NCI-H2196 (cell line): ENCODE data around the gene RIOK2.
"Not testable (repeated sequence)": the region's sequence is repeated elsewhere in the genome, so short reads cannot be mapped to it uniquely, and the experiment has no call there.

ENCODE experiments used
- DNase-seq: peaks from one replicate; lab custom pipeline; 2025; ENCODE audit not compliant: unreplicated experiment; lab: John Stamatoyannopoulos, UW

The RIOK2 gene

GRCh38 chr5:97183100-97183929, at the start of gene RIOK2:
Gene RIOK2, minus strand, starts transcription at chr5:97183247. Its CDS starts 56 bp downstream, at chr5:97183191.
- DNase-seq: peak; percentile 87

GRCh38 chr5:97231025-97231636, 48.1 kb upstream of the RIOK2 start:
- DNase-seq: peak; percentile 24

GRCh38 chr5:97229688-97230285, 46.7 kb upstream of the RIOK2 start:
- no peak for DNase-seq

DNA sequence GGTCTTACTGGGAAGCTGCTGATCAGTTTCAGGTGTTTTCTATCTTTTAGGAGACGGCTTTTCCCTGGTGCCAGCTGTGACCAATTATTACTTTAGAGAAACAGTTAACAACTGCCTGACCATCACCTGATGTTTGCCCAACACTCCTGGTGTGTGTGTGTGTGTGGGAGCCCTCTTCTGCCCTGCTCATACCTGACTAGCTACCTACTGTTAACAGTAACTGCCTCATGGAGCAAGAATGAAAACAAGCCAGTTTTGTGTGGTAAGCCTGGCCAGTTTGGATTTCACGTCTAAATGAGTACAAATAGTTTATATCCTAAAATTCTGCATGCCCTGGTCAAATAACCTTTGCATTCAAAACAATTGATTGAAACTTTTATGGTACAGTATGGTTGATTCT, 46.1 kb upstream of the RIOK2 start:
- DNase-seq: no peak

DNA sequence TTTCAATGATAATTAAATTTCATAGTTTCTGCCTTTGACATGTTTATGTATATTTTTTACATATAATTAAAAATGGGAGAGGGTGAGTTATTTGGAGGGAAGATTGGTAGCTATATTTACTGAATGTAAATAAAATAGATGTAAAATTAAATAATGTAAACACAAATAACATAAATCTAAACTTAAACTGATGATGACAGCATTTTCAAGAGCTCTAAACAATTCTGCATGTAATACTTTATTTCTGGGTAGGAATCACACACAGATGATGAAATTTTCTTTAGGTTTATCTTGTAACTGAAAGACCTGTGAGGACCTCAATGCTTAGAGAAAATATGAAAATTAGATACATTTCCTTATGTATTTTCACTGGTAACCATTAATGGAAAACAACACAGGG, 42.2 kb upstream of the RIOK2 start:
- DNase-seq: no peak

GRCh38 chr5:97224112-97224750, 41.2 kb upstream of the RIOK2 start:
- no peak for DNase-seq

- no peak for DNase-seq
Measured at GRCh38 chr5:97223596-97223995, 40.5 kb upstream of the RIOK2 start.

DNA sequence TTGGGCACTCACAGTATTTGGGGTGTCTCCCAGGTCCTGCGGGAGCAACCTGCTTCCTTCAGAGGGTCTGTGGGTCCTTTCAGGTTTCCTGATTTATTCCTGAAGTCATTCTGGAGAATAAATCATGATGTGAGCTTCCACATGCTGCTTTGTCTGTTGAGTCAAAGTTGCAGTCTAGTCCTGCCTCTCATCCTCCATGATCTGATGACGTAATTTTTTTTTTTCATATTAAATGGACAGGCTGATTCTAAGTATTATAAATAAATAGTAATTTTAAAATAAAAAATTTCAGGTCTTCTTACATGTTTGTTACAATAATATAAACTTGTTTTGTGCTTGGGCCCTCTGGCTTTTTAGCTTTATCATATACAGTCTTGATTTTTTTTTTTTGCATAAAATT, 26.3 kb upstream of the RIOK2 start:
- DNase-seq: no peak

DNA sequence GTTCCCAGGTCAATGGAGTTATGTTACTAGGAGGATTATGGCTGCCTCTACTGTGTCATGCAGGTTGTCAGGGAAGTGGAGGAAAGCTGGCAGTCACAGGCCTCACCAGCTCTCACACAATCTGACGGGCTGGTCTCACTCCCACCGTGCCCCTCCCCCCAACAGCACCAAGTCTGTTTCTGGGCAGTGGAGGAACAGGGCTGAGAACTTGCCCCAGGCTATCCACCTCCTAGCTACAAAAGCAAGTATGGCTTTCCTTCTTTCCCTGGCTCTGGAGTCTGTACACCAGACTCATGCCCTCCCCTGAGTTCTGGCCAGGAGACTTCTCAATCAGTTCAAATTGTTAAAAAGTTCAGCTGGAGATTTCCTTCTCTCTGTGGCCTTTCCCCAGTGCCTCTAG, 25.7 kb upstream of the RIOK2 start:
- DNase-seq: no peak

DNA sequence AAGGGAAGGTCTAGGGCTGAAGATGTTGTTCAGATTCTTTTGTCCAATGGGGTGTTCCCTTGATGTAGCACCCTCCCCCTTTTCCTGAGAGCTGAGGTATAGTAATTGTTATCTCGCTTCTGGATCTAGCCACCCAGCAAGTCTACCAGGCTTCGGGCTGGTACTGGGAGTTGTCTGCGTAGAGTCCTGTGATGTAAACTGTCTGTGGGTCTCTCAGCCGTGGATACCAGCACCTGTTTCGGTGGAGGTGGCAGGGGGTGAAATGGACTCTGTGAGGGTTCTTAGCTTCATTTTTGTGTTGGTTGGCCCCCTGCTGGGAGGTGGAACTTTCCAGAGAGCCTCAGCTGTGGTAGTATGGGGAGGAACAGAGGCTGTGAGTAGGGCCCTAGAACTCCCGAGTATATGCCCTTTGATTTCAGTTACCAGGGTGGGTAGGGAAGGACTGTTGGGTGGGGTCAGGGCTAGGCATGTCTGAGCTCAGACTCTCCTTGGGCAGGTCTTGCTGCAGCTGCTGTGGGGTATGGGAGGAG, 25.2 kb upstream of the RIOK2 start:
- no peak for DNase-seq

DNA sequence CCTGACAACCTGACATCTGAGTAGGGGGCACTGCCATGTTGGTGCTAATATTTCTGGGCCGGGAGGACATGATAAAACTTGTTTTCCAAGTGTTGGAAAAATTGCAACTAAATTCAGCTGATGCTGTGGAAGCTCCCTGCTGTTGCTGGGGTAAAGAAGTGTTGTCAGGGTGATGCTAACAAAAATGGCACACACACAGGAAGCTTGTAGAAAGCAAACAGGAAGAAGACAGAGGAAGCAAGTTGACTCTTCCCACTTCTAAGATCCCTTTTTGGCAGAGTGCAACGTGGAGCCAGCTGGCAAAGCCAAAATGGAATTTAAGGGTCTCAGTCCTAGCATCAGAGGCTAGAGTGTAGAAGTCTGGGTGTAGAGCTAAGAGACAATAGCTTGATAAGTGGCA, 11.3 kb upstream of the RIOK2 start:
- DNase-seq: no peak

GRCh38 chr5:97193355-97193688, 10.3 kb upstream of the RIOK2 start:
- DNase-seq: no peak

DNA sequence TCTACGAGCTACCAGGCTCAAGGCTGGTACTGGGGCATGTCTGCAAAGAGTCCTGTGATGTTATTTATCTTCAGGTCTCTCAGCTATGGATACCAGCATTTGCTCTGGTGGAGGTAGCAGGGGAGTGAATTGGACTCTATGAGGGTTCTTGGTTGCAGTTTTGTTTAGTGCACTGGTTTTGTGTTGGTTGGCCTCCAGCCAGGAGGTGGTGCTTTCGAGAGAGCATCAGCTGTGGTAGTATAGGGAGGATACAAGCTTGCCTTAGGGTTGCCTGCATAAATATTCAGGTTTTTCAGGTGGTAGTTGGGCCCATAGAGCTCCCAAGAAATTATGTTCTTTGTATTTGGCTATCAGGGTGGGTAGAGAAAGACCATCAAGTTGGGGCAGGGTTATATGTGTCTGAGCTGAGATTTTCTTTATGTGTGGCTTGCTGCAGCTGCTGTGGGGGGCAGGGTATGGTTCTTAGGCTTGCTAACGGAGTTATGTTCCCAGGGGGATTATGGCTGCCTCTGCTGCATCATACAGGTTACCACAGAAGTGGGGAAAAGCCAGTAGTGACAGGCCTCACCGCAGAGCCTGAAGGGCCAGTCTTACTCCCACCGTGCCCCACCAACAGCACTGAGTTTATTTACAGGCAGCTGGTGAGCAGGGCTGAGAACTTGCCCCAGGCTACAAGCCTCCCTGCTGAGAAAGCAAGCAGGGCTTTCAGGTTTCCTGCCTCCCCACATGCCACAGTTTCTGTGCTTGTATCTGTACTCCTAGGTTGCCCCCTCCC, 9.7 kb upstream of the RIOK2 start:
- no peak for DNase-seq

DNA sequence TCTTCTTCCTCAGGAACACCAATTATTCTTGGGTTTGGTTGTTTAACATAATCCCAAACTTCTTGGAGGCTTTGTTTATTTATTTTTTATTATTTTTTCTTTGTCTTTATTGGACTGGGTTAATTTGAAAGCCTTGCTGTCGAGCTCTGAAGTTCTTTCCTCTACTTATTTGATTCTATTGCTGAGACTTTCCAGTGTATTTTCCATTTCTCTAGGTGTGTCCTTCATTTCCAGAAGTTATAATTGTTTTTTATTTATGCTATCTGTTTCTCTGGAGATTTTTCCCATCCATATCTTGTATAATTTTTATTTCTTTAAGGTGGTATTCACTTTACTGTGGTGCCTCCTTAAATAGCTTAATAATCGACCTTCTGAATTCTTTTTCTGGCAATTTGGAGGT, 8.8 kb upstream of the RIOK2 start:
- no peak for DNase-seq

- DNase-seq: not testable (repeated sequence)
Measured at GRCh38 chr5:97189523-97189922, 6.5 kb upstream of the RIOK2 start.

DNA sequence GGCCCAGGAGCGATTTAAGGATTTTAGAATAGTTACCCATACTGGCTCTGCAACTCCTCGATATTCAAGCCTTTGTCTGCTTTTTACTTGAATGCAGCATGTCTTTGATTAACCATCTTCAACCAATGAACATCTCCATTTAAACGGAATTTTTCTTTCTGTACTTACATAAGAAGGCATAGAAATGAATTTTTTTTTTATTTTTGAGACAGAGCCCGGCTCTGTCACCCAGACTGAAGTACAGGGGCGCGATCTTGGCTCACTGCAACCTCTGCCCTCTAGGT, 825 bp upstream of the RIOK2 start:
- DNase-seq: no peak

DNA sequence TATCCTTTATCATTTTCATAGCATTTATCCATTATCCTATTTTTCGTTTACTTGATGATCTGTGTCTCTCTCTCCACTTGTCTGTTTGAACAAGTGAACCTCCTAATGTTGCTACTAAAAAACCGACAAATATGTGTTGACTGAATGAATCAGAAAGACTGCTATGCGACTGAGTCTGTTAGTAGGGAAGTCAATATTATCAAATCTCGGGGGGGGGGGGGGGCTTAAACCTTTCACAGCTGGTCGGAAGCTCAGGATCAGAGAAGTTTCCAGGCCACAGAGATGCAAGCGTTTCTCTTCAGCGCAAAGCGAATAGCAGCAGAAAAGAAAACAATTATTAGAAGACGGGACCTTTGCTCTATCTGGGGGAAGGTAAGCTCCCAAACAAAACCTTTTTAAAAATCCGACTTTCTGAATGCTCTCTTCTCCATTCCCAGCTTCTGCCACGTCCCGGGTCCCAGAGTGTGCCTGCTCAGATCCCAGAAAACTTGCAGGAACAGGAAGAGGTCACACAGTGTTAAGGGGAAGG, 412 bp downstream of the RIOK2 start:
- DNase-seq: no peak

- no peak for DNase-seq
Measured at GRCh38 chr5:97181856-97182545, 1.0 kb downstream of the RIOK2 start.

GRCh38 chr5:97179457-97179856, 3.6 kb downstream of the RIOK2 start:
- DNase-seq: not testable (repeated sequence)

DNA sequence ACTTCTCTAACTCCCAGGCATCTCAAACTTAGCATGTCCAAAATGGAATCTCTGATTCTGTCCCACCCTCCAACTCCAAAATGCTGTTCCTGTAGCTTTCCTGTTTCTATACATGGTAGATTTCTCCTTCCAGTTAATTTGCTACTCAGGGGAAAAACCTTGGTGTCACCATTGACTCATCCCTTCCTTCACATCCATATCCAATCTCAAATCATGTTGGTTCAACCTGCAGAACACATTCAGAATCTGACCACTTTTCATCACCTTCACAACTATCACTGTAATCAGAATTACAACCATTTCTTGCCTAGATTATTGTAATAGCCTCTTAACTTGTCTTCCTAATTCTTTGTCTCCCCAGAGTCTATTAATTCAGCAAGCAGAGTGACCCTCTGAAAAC, 10.8 kb downstream of the RIOK2 start:
- DNase-seq: no peak
